Measurements from ENCODE around the gene PIP5KL1.
A peak's percentile ranks its signal among the peaks of the same experiment; 100 is the strongest.

Gene PIP5KL1

DNA sequence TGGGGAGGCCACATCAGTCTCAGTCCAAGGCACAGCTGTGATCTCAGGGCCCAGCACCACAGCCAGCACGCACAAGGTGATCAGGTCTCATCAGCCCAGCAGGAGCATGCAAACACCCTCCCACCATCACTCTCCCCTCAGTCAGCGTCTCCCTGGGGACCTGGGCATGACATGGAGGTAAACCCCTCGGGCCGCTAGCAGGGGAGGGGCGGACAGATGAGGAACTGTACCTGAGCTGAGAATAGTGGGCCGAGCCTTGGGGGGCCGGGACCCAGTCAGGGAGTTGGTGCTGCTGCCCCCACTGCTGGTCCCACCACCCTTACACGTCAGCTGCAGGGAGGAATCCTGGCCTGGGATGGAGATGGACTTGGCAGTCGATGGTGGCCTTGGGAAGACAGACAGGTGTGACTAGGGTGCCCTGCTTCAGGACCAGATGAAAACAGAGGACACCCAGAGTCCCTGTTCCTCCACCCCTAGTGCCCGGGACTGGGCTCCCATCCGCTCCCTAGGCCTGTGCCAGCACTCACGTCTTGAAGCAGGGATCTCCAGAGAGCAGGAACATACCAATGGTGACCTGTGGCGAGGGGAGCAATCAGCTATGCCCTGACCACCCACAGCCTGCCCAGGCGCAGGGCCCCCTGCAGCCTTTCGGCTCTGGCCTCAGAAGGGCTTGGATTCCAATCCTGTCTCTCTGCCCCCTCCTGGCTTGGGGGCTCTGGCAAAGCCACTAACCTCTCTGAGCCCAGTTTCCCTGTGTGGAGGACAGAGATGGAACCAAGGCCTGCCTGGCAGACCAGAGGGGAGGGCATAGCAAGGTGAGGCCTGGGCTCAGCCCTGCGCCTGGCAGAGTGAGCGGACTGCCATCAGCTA is 17.5 kb upstream of the PIP5KL1 start:
- peak in 1 of 3 experiments; percentile 22 for DNase-seq

DNA sequence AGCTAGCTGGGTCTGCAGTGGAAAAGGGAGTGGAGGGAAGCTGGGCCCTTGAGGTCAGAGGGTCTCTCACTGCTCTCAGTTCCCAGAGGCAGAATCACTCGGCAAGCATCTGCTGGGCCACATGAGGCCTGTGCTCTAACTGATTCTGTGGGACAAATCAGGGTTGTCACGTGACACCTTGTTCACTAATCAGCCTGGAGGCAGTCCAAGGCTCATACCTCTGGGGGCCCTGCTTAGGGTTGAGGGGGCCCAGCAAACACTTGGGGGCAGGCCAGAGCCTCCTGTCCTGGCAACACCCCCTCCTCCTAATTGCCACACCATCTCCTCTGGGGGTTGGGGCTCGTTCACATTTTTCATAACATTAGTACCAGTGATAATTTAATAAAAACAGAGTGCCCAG is 16.2 kb upstream of the PIP5KL1 start:
- DNase-seq, result no peak

DNA sequence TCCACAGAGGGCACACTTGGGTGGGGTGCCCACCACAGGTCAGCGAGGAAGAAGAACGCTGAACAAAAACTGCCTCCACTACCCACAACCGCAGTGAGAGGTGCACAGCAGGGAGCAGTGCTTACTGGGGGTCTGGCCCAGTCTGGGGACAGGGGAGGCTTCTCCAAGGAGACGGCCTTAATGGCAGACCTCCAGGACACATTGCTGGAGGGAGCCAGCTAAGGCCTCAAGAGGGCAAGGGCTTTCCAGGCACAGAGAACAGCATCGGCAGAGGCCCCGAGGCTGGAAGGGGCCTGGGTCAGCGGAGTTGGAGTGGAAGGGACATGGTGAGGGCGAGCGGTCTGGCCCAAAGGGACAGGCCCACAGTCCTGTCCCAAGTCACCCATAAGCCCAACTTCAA is 15.4 kb upstream of the PIP5KL1 start:
- no peak for DNase-seq

DNA sequence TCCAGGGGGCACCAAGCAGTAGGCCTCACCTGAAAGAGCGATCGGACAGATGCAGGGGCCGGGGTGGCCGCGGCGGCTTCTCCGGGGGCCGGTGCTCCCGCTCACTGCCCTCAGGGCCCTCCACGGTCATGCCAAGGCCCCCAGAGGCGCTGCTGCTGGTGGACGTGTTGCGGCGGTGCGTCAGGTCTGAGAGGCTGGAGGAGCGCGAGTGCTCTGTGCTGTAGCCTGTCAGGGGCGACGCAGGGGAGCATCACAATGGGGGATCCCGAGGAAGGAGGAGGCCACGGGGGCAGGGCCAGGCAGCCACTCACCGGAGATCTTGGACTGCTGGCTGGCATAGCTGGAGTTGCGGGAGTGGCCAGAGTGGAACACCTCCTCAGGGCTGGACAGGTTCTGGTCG is 14.8 kb upstream of the PIP5KL1 start:
- DNase-seq, result no peak

DNA sequence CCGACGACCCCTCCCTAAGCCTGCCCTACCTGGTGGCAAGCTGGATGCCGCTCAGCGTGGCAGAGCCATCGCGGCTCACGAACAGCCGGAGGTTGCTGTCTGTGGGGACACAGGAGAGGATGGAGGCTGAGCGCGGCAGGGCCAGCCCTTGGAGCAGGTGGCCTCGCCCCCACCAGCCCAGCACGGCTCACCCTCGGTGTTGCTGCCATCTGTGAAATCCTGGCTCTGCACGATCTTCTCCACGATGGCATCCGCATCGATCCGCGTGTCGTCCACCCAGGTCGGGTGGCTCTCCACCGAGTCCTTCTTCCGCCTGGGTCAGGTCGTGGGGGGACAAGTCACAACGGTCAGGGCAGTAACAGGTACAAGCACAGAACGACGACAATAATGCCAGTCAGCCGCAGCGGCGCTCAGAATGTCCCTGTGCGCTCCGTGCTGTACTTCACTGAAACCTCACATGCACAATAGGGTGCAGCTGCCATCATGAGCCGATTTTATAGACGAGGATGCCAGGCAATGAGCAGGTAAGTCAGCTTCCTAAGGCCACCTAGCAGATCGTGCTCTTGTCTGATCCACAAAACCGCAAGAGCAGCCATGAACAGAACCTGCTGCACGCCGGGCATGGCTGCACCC is 14.1 kb upstream of the PIP5KL1 start:
- no peak for DNase-seq

DNA sequence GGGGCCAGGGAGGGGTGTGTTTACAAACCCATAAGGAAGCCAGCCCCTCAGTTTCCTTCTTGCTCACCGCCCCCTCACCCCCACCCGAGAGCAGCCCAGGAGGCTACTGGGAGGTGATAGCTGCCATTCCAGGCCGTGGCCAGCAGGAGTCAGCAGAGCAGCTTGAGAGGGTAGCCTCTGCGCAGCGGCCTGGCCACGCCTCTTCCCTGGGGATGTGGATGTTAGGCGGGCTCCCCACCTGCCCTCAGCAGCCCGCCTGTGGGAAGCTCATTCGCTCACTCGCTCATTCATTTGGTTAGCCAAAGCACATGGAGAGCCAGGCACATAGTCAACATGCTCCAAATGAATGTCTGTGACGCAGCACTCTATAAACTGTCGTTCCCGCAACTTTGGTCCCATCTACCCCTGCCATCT is 13.2 kb upstream of the PIP5KL1 start:
- peak; percentile 57 to 75 (median 70) for DNase-seq

DNA sequence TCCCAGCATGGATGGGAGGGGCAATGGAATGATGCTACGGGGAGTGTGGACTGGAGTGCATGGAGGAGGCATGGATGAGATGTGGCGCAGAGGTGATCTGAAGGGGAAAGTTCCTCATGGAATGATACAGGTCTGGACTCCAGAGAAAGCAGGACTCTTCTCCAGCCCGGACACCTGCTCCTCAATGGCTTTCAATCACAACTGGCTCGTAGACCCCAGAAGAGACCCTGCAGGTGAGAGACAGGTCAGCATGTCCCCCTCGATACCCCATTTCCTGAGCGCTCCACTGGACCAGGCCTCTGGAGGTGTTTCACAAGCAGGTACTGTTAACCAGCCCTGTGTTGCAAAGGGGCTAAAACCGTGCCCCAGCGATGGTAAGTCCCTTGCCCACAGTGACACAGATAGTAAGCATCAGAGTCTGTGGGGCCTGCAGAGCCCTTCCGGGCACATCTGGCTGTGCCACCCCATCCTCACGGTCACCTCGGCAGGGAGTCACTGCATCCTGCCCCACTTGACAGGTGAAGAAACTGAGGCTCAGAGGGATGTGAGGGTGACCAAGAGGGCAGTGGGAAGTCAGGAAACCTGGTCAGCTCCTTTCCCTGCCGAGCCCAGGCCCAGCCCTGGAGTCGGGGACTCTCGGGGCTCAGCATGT is 12.6 kb upstream of the PIP5KL1 start:
- no peak for DNase-seq

DNA sequence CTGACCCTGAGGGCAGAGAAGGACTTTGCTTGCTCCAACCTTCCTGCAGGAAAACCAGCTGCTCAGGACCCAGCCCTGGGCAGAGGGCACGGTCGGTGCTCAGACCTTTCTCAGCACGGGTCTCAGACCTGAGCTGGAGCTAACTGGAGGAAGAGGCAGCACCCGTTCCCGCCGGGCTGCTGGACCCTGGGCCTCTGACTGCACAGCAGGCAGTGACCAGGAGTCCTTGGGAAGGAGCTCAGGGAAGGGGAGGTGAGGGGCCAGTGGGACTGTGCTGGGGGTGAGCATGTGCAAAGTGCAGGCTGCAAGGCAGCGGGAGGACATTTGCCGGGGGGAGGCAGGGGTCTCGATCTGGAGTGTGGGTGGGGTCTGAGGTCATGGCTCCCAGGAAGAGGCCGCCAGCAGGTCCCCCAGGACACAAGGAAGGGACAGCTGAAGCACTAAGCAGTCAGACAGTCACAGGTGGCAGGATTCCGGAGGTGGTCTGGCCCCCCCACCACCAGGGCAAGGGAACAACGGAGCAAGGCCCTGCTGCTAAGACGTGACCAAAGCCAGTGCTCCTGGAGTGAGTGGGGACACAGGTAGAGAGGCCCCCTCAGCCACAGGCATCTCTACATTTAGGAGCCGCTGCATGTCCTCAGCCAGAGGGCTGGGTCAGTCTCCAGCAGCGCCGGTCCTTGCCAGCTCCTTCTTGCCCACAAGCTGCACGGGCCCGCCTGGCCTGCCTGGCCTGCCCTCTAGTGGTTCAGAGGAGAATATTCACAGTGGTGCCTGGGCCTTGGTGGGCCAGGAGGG is 11.8 kb upstream of the PIP5KL1 start:
- DNase-seq, result peak in 2 of 3 experiments; percentile 35 to 55

DNA sequence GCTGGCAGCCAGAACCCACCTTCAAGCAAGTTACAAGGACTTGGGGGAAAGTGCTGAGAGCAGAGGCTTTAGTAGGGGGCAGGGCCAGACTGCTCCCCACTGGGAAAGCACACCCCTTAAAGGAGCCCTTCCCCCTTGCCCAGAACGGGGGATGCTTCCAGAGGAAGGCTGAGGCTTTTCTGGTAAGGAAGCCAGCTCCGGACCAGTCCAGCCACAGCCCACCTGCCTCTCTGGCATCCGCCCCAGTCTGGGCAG is 11.3 kb upstream of the PIP5KL1 start:
- no peak for DNase-seq

DNA sequence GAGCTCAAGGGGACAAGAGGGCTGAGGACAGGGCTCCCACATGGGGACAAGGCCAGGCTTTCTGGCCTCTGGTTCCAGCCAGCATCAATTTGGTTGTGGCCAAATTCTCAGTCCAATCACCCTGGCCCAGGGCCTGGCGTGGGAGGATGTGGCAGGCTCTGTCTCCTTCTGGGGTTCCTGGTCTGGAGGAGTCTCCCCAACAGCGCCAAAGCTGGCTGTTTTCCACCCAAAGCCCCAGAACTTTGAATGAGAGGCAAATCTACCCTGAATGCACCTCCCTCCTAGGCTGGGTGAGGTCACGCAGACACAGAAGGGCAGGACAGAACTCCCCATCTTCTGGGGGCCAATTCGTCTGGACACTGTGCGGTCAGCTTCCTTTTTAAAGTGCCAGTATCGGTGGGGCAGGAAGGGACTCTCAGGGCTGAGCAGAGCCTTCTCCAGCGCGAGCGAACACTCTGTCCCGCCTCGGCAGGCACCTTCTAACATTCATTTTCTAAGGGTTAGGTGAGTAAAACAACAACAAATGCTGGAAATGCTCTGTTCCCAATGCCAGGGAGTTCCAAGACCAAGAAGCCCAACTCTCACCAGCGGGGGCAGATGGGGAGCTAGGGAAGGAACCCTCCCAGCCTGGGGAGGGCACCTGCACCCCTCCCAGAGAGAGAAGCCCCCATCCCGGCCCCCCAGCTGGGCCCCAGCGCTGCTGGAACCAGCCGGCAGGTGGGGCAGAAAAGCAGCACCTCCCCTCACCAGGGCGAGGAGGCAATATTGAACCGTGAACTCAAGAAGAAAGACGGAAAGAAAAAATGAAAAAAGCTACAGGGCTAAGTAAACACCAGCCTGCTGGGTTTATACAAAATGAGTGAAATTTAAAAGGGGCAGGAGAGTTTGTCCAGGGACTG is 10.7 kb upstream of the PIP5KL1 start:
- no peak for DNase-seq

DNA sequence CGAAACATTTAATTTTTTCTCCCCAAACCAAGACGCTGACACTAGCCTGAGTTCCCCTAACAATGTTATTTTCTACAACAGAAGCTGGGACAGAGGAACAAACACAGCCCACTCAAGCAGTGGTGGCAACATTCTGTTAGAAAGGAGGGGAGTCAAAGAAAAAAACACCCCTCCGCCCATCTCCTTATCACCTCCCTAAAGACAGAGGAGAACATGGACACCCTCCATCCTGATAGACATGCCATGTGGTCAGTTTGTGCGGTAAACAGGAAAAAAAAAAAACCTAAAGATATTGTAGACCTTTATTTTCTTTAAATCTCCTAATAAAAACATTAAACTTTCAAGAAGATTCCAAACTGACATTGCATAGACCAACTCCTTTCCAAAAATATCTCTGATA is 10.0 kb upstream of the PIP5KL1 start:
- no peak for DNase-seq

DNA sequence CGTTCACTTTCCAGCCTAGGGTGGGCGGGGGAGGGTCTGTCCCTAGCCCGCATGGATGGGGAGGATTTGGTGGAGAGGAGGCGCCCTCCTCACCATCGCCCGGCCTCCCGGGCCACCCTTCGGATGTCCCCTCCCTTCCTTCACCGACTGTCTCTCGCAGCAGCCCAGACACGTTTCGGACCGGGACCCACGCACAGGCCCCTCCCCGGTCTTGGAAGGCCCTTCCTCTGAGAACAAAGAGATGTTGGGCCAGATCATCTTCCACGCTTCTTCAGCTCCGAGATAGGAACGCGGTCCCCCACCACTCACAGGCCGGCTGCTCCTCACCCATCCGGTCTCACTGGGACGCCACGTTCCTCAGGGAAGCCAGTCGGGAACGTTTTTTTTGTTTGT is 7.7 kb upstream of the PIP5KL1 start:
- no peak for DNase-seq

DNA sequence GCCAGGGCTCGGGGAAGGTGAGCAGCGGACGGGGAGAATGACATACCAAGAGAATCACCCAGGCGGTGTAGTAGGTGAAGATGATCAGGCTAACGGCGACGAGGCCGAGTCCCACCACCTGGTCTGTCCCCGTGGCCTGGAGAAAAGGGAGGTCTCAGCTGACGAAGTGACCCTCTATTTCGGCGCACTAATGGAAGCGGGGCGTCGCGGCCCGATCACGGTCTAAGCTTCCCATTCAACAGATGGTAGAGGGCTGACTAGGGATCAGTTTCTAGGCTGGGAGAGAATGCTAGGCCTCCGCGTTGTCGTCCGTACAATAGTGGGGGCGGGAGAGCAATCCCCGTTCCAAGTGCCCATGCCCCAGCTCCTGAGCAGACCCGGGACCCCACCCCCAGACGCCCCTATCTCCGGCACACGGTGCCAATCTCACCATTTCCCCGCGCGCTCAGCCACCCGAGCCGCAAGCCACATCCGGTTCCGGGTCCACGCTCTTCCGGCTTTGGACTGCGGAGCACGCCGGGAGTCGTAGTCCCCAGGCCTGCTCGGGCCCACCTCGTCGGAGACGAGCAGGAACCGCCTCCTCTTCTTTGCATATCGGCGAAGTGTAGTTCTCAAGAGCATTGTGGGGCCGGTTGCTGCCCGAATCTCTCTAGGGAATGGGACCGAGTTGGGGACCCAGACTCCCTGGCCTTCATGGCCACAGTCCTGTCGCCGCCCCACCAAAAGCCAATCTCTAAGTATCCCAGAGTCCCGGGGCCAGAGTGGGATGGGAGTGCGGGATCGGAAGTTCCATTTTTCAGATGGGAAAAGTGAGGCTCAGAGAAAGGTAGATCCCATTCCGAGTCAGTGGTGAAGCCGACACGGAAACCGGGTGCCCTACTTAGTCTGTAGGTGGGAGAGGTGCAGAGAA is 7.1 kb upstream of the PIP5KL1 start, which contains the start of gene DPM2:
DPM2 (minus strand) TSS at position 467 of the 910 bp plus-strand sequence; CDS start at position 433, 34 bp downstream.
- peak; percentile 66 to 84 (median 79) for DNase-seq

DNA sequence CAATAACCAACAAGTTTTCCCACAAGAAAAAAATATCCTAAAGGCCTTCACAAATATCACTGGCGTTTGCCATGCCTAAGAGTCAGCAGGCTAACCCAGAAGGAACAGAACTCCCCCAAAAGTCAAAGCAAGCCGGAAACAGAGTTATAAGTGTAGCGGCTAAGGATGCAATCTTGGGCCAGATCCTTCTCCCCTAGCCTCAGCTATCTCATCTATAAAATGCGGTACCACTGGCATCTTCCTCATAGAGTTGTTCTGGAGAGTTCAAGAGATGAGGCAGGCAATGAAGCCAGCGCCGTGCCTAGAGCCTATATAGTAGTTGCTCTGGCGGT is 6.4 kb upstream of the PIP5KL1 start:
- no peak for DNase-seq

DNA sequence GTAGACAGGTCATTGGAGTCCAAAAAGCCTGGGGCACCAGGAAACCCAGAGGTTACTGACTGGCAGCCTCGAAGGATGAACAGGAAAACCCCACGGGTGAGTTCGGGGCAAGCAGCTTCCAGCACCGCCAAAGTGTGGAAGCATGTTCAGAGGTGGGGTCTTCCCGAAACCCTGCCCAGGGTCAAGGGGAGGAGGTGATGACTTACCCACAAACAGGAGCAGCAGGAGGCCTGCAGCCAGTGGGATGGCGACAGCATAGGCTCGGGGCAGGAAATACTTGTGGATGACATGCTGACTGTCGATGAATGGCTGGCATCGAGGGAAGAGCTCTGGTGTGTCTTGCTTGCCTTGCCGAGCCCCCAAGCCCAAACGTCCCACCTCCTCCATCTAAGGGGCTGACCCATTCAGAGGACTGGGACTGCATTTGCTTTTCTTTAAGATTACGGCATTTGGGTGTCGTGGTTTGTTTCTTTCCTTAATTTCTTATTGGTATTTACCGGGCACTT is 5.8 kb upstream of the PIP5KL1 start:
- no peak for DNase-seq

DNA sequence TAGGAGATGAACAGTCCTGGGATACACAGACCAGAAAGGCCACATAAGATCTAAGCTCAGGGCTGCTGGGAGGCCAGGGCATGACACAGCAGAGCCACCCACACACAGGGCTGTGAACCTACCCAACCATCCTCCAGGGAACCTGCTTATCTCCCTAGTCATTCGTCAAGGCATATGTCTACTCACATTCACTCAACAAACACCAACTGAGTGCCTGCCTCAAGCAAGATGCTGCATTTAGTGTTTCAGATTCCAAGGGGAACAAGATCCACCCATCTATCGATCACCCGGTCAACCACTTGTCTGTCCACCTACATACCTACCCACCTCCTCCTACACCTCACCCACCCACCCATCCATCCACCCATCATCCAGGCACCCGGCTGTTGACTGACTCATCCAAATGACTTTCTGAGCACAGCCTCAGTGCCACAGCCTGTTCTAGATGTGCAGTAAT is 5.2 kb upstream of the PIP5KL1 start:
- DNase-seq, result no peak

DNA sequence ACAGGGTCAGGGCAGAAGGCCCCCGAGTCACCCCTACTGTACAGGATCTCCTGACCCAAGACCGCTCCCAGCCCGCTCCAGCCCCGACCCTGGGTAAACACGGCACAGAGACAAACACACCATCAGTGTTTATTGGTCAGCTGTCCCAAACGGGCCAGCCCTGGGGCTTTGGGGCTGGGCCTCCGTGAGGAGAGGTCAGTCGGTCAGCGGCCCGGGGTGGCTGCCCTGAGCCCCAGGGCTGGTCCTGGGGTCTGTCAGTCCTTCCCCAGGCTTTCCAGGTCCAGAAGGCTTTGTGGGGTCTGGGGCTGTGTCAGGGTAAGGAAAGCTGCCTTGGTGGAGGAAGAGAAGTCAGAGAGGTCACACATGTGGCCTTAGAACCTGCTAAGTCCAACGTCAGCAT is 4.4 kb upstream of the PIP5KL1 start:
- no peak for DNase-seq

DNA sequence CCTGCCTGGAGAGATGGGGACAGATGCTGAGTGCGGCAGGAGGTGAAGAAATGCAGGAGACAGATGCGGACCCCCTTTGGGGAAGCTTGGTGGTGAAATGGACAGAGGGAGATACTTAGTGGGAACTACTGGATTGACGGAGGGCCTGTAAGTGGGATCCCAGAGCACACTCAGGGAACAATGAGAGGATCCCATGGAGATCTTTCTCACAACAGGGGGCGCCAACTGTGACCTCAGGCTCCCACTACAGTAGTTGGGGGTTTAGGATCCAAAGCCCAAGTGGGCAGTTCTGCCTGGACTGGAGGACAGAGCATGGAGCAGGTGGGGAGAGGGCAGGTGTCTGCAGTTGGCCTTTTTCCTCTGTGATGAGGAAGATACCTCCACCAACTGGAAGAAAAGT is 3.7 kb upstream of the PIP5KL1 start:
- no peak for DNase-seq

DNA sequence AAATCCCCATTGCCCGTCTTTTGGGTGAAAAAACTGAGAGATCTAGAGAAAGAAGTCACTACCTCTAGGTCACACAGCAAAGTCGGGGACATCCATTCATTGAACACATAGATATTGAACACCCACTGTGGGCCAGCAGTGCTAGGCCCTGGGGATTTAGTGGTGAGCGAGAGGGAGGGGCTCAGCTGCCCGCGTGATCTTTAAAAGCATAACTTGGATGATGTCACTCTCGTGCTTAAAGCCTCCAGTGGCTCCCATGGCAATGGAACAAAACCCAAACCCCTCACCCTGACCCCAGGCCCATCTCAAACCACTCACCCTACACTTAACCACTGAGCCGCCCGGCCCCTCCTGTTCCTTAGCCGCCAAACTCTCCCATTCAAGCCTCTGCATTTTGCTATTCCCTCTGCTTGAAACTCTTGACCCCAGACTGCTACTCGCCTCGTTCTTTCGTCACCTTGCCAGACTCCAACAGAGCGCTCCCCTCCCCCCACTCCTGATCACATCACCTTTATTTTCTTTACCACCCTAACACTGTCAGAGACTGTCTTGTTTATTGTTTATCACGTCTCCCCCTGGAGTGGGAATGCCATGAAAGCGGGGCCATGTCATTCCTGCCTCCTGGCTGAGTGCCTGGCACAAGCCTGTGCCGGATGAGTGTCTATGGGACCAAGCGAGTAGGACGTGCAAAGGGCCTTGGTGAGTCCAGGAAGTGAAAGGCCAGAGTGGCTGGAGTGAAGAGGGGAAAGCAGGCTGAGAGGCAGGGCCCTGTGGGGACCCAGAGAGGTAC is 710 bp upstream of the PIP5KL1 start:
- peak; percentile 22 to 83 (median 82) for DNase-seq

DNA sequence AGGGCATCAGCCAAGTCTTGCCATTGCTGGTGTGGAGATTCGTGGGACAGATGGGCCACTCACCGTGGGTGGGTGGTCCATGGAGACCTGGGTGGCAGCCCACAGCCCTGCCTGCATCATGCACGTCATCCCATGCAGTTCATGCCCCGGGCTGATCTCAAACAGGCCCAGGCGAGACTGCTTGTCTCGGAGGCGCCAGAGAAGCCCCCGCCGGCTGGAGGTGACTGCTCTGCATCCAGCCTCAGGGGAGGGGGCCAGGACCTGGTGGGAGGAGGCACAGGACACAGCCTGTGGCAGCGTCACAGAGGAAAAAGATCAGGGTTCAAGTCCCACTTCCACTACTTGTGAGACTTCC is 975 bp downstream of the PIP5KL1 start:
- no peak for DNase-seq

All from NCI-H1417 (cell line).